ENCODE measurements around the gene ZMYM2. TPM values are rescaled to one million over a fixed set of nuclear protein-coding genes. Genes with fewer than 3 reads are reported as not detected.

Gene ZMYM2
- total RNA-seq, 2 experiments from 2014 or later, result 54.2 to 59.9 TPM

GRCh38 chr13:19984430-19985218 lies 26.1 kb downstream of the ZMYM2 start:
- CTCF ChIA-PET, result interaction anchor here (0.6 to 4.0 kb wide), 11 partner anchors 10 to 175 kb away, joined by 3 to 26 read pairs (median 4); partner anchors contain the start of gene GJA3
- no peaks in the 10 kb centered on the region for H3K27me3 Mint-ChIP-seq
- peaks cover 5% of the 10 kb centered on the region for H3K36me3 Mint-ChIP-seq (ENCODE audit: low read depth)
- no peak overlapping the region for H3K4me3 Mint-ChIP-seq
- intact Hi-C loops (cut with DNase I, micrococcal nuclease), result loop anchor here (1.0 to 2.0 kb wide), 2 partner anchors 24 to 179 kb away; no protein-coding TSS in a partner anchor
- peak; percentile 68 for ATAC-seq
- H3K4me1 Mint-ChIP-seq, result peaks cover 38% of the 10 kb centered on the region
- peak; percentile 12 for DNase-seq
- no peaks in the 10 kb centered on the region for H3K9me3 Mint-ChIP-seq (ENCODE audit: low read depth)
- POLR2A ChIA-PET, result interaction anchor here (0.6 to 0.8 kb wide), 2 partner anchors 27 to 45 kb away, joined by 3 read pairs; no protein-coding TSS in a partner anchor
- H3K27ac Mint-ChIP-seq, result peak overlapping the region; percentile 34

- ATAC-seq (no peak), DNase-seq (no peak)
- Mint-ChIP-seq H3K9me3 (ENCODE audit: low read depth) (no peaks in the 10 kb centered on the region), H3K36me3 (ENCODE audit: low read depth) (peaks cover 4% of the 10 kb centered on the region), H3K27ac (no peak overlapping the region), H3K4me3 (no peak overlapping the region), H3K4me1 (peaks cover 44% of the 10 kb centered on the region), H3K27me3 (no peaks in the 10 kb centered on the region)
- intact Hi-C loops (cut with DNase I, micrococcal nuclease), result loop anchor here in 1 of 2 experiments (2.0 kb wide), 1 partner anchor 24 kb away; no protein-coding TSS in a partner anchor
- ChIA-PET CTCF (interaction anchor here (0.5 to 4.0 kb wide), 12 partner anchors 10 to 361 kb away, joined by 3 to 26 read pairs (median 3); partner anchors contain the start of gene GJA3), POLR2A (interaction anchor here (0.8 kb wide), 1 partner anchor 28 kb away, joined by 3 read pairs; no protein-coding TSS in a partner anchor)
Measured at GRCh38 chr13:19985219-19985556, 26.7 kb downstream of the ZMYM2 start.

GRCh38 chr13:19991531-19991930 lies 33.0 kb downstream of the ZMYM2 start:
- H3K27me3 Mint-ChIP-seq, result no peaks in the 10 kb centered on the region

GRCh38 chr13:19993024-19993423 lies 34.5 kb downstream of the ZMYM2 start:
- no peak for DNase-seq
- H3K27ac Mint-ChIP-seq, result no peak overlapping the region
- ChIA-PET CTCF (no interaction called here), POLR2A (no interaction called here)
- no peaks in the 10 kb centered on the region for H3K27me3 Mint-ChIP-seq
- peaks cover 24% of the 10 kb centered on the region for H3K36me3 Mint-ChIP-seq (ENCODE audit: low read depth)
- H3K4me1 Mint-ChIP-seq, result peaks cover 36% of the 10 kb centered on the region
- H3K9me3 Mint-ChIP-seq (ENCODE audit: low read depth), result no peaks in the 10 kb centered on the region
- intact Hi-C loops (cut with DNase I, micrococcal nuclease), result no loop called here
- H3K4me3 Mint-ChIP-seq, result no peak overlapping the region
- ATAC-seq, result no peak

More at GRCh38 chr13:19991531-19991930, 33.0 kb downstream of the ZMYM2 start:
- Mint-ChIP-seq H3K4me3 (no peak overlapping the region), H3K4me1 (peaks cover 30% of the 10 kb centered on the region), H3K27ac (peak overlapping the region; percentile 14), H3K9me3 (ENCODE audit: low read depth) (no peaks in the 10 kb centered on the region), H3K36me3 (ENCODE audit: low read depth) (peaks cover 19% of the 10 kb centered on the region)
- DNase-seq (no peak), ATAC-seq (no peak)
- CTCF ChIA-PET, result interaction anchor here (0.9 kb wide), 1 partner anchor 10 kb away, joined by 3 read pairs; no protein-coding TSS in a partner anchor
- intact Hi-C loops (cut with DNase I, micrococcal nuclease), result no loop called here
- POLR2A ChIA-PET, result no interaction called here

GRCh38 chr13:19998960-19999359 lies 40.4 kb downstream of the ZMYM2 start:
- Mint-ChIP-seq H3K4me3 (no peak overlapping the region), H3K27ac (no peak overlapping the region), H3K27me3 (no peaks in the 10 kb centered on the region), H3K9me3 (ENCODE audit: low read depth) (no peaks in the 10 kb centered on the region), H3K36me3 (ENCODE audit: low read depth) (peaks cover 33% of the 10 kb centered on the region), H3K4me1 (peaks cover 47% of the 10 kb centered on the region)
- DNase-seq (no peak), ATAC-seq (no peak)
- CTCF ChIA-PET, result interaction anchor here (1.2 to 1.3 kb wide), 2 partner anchors 36 to 198 kb away, joined by 3 read pairs; no protein-coding TSS in a partner anchor
- intact Hi-C loops (cut with DNase I, micrococcal nuclease), result no loop called here
- POLR2A ChIA-PET, result no interaction called here

GRCh38 chr13:20000062-20000552 lies 41.6 kb downstream of the ZMYM2 start:
- Mint-ChIP-seq H3K9me3 (ENCODE audit: low read depth) (no peaks in the 10 kb centered on the region), H3K27me3 (no peaks in the 10 kb centered on the region), H3K4me1 (peaks cover 47% of the 10 kb centered on the region), H3K4me3 (no peak overlapping the region), H3K36me3 (ENCODE audit: low read depth) (peaks cover 37% of the 10 kb centered on the region), H3K27ac (no peak overlapping the region)
- no peak for DNase-seq
- POLR2A ChIA-PET, result no interaction called here
- peak; percentile 44 for ATAC-seq
- CTCF ChIA-PET, result no interaction called here
- intact Hi-C loops (cut with DNase I, micrococcal nuclease), result no loop called here

GRCh38 chr13:20001366-20002190 lies 43.1 kb downstream of the ZMYM2 start:
- H3K4me1 Mint-ChIP-seq, result peaks cover 44% of the 10 kb centered on the region
- peak; percentile 33 for ATAC-seq
- CTCF ChIA-PET, result interaction anchor here (0.6 kb wide), 2 partner anchors 15 to 17 kb away, joined by 3 read pairs; no protein-coding TSS in a partner anchor
- no peak overlapping the region for H3K4me3 Mint-ChIP-seq
- no peak for DNase-seq
- peak overlapping the region; percentile 60 for H3K27ac Mint-ChIP-seq
- H3K9me3 Mint-ChIP-seq (ENCODE audit: low read depth), result no peaks in the 10 kb centered on the region
- H3K27me3 Mint-ChIP-seq, result no peaks in the 10 kb centered on the region
- H3K36me3 Mint-ChIP-seq (ENCODE audit: low read depth), result peaks cover 34% of the 10 kb centered on the region
- intact Hi-C loops (cut with DNase I, micrococcal nuclease), result no loop called here
- POLR2A ChIA-PET, result interaction anchor here (0.6 kb wide), 1 partner anchor 23 kb away, joined by 5 read pairs; no protein-coding TSS in a partner anchor

GRCh38 chr13:20002787-20003186 lies 44.3 kb downstream of the ZMYM2 start:
- Mint-ChIP-seq H3K27ac (no peak overlapping the region), H3K36me3 (ENCODE audit: low read depth) (peaks cover 36% of the 10 kb centered on the region), H3K4me1 (peaks cover 38% of the 10 kb centered on the region), H3K27me3 (no peaks in the 10 kb centered on the region), H3K4me3 (no peak overlapping the region), H3K9me3 (ENCODE audit: low read depth) (no peaks in the 10 kb centered on the region)
- intact Hi-C loops (cut with DNase I, micrococcal nuclease), result no loop called here
- DNase-seq, result no peak
- ChIA-PET CTCF (no interaction called here), POLR2A (interaction anchor here (0.6 kb wide), 1 partner anchor 566 kb away, joined by 3 read pairs; no protein-coding TSS in a partner anchor)
- no peak for ATAC-seq

- ChIA-PET POLR2A (no interaction called here), CTCF (interaction anchor here (0.7 to 1.0 kb wide), 2 partner anchors 21 to 151 kb away, joined by 3 read pairs; no protein-coding TSS in a partner anchor)
- Mint-ChIP-seq H3K4me1 (peaks cover 8% of the 10 kb centered on the region), H3K9me3 (ENCODE audit: low read depth) (no peaks in the 10 kb centered on the region), H3K27ac (no peak overlapping the region), H3K4me3 (no peak overlapping the region), H3K36me3 (ENCODE audit: low read depth) (peaks cover 50% of the 10 kb centered on the region), H3K27me3 (no peaks in the 10 kb centered on the region)
- DNase-seq, result no peak
- ATAC-seq, result no peak
- intact Hi-C loops (cut with DNase I, micrococcal nuclease), result no loop called here
Measured at GRCh38 chr13:20006206-20006605, 47.7 kb downstream of the ZMYM2 start.

- ChIA-PET POLR2A (no interaction called here), CTCF (no interaction called here)
- ATAC-seq, result no peak
- no peak overlapping the region for H3K27ac Mint-ChIP-seq
- H3K36me3 Mint-ChIP-seq (ENCODE audit: low read depth), result peaks cover 74% of the 10 kb centered on the region
- H3K4me1 Mint-ChIP-seq, result peaks cover 13% of the 10 kb centered on the region
- peaks cover 30% of the 10 kb centered on the region for H3K9me3 Mint-ChIP-seq (ENCODE audit: low read depth)
- intact Hi-C loops (cut with DNase I, micrococcal nuclease), result no loop called here
- no peak for DNase-seq
- H3K4me3 Mint-ChIP-seq, result no peak overlapping the region
- H3K27me3 Mint-ChIP-seq, result no peaks in the 10 kb centered on the region
Measured at GRCh38 chr13:20015763-20016162, 57.2 kb downstream of the ZMYM2 start.

- no peak for ATAC-seq
- POLR2A ChIA-PET, result no interaction called here
- intact Hi-C loops (cut with DNase I, micrococcal nuclease), result no loop called here
- DNase-seq, result no peak
- no peak overlapping the region for H3K4me3 Mint-ChIP-seq
- peaks cover 79% of the 10 kb centered on the region for H3K36me3 Mint-ChIP-seq (ENCODE audit: low read depth)
- H3K9me3 Mint-ChIP-seq (ENCODE audit: low read depth), result peaks cover 30% of the 10 kb centered on the region
- H3K27me3 Mint-ChIP-seq, result no peaks in the 10 kb centered on the region
- CTCF ChIA-PET, result no interaction called here
- peaks cover 22% of the 10 kb centered on the region for H3K4me1 Mint-ChIP-seq
- no peak overlapping the region for H3K27ac Mint-ChIP-seq
Measured at GRCh38 chr13:20016649-20017364, 58.3 kb downstream of the ZMYM2 start.

Data from activated CD4-positive, alpha-beta T cell treated with anti-CD3 and anti-CD28 coated beads for 36 hours (primary cell).